Breast epithelium (tissue), 3 donors: ENCODE measurements around the gene MMP11.

Experiments
- POLR2A ChIP-seq: fragments of 450-650 bp; IDR thresholded peaks from one replicate; pipeline ENCODE4 v1.6.1; 2016; ENCODE audit warnings: antibody characterized with exemption, mild to moderate bottlenecking, moderate library complexity
- POLR2AphosphoS5 ChIP-seq, 3 donors: sonication (generic); formaldehyde crosslinking; IDR thresholded peaks; one replicate each; pipeline ENCODE4 v1.6.1; 2017; ENCODE audit warnings: antibody characterized with exemption in 3 of 3
- TF ChIP-seq, protein P1 (sequence below), 3 donors: fragments of 450-650 bp; IDR thresholded peaks; one replicate each; pipeline ENCODE4 v1.5.1; 2016 to 2017; ENCODE audit warnings: antibody characterized with exemption in 3 of 3, mild to moderate bottlenecking in 3 of 3, moderate library complexity in 3 of 3

- TF ChIP-seq, protein P1, sequence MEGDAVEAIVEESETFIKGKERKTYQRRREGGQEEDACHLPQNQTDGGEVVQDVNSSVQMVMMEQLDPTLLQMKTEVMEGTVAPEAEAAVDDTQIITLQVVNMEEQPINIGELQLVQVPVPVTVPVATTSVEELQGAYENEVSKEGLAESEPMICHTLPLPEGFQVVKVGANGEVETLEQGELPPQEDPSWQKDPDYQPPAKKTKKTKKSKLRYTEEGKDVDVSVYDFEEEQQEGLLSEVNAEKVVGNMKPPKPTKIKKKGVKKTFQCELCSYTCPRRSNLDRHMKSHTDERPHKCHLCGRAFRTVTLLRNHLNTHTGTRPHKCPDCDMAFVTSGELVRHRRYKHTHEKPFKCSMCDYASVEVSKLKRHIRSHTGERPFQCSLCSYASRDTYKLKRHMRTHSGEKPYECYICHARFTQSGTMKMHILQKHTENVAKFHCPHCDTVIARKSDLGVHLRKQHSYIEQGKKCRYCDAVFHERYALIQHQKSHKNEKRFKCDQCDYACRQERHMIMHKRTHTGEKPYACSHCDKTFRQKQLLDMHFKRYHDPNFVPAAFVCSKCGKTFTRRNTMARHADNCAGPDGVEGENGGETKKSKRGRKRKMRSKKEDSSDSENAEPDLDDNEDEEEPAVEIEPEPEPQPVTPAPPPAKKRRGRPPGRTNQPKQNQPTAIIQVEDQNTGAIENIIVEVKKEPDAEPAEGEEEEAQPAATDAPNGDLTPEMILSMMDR (IDR thresholded peaks at IDR 0.05), result no peak
- TF ChIP-seq POLR2A (no peak), POLR2AphosphoS5 (IDR thresholded peaks at IDR 0.05) (no peak)
These were observed 14.9 kb downstream of the MMP11 start for GRCh38 chr22:23787600-23787896.
